Measurements from ENCODE around the gene SNX17. TPM values are rescaled to one million over a fixed set of nuclear protein-coding genes. Genes with fewer than 3 reads are reported as not detected.

SNX17 gene
- total and polyA plus RNA-seq, 2 donors (not counting 1 experiment from before 2014, with no cell fraction given), result 118 to 155 TPM

DNA sequence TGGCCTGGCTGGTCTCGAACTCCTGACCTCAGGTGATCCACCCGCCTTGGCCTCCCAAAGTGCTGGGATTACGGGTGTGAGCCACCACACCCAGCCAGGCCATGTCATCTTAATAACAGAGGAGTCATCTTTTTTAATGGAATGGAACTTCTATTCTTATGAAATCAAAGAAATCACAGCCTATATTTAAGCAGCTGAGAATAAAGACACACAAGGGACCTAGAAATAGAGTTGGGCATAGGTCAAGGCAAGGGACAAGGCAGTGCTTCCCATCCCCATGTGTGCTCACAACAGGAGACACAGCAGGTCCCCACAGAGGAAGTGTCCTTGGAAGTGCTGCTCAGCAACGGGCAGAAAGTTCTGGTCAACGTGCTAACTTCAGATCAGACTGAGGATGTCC lies 3.2 kb downstream of the SNX17 start:
- Histone ChIP-seq H3K27ac (ENCODE audit: insufficient read depth, low read length) (no peak overlapping the region), H3K4me3 (replicated peaks in 1 of 4; ENCODE audit: control extremely low read depth in 1 of 4, insufficient read depth in 1 of 4, low read depth in 3 of 4, low read length in 4 of 4) (no peak overlapping the region), H3K9ac (ENCODE audit: insufficient read depth, low read length) (no peak overlapping the region), H3K4me1 (ENCODE audit: control insufficient read depth, extremely low read depth, insufficient read depth, low read length) (peaks cover 12% of the 10 kb centered on the region), H3K9me3 (ENCODE audit: control insufficient read depth, insufficient read depth, low read depth, low read length) (no peaks in the 10 kb centered on the region), H2AFZ (ENCODE audit: low read length) (no peak overlapping the region), H3K27me3 (ENCODE audit: control insufficient read depth, insufficient read depth, low read length) (no peaks in the 10 kb centered on the region), H3K79me2 (ENCODE audit: control insufficient read depth, insufficient read depth, low read length) (peaks cover 52% of the 10 kb centered on the region), H3K36me3 (ENCODE audit: control insufficient read depth, insufficient read depth, low read length) (peaks cover 36% of the 10 kb centered on the region), H4K20me1 (ENCODE audit: control insufficient read depth, extremely low read depth, insufficient read depth, low read length) (no peaks in the 10 kb centered on the region), H3K4me2 (ENCODE audit: extremely low read depth, insufficient read depth, low read length) (no peak overlapping the region)
- TF ChIP-seq, protein P1, sequence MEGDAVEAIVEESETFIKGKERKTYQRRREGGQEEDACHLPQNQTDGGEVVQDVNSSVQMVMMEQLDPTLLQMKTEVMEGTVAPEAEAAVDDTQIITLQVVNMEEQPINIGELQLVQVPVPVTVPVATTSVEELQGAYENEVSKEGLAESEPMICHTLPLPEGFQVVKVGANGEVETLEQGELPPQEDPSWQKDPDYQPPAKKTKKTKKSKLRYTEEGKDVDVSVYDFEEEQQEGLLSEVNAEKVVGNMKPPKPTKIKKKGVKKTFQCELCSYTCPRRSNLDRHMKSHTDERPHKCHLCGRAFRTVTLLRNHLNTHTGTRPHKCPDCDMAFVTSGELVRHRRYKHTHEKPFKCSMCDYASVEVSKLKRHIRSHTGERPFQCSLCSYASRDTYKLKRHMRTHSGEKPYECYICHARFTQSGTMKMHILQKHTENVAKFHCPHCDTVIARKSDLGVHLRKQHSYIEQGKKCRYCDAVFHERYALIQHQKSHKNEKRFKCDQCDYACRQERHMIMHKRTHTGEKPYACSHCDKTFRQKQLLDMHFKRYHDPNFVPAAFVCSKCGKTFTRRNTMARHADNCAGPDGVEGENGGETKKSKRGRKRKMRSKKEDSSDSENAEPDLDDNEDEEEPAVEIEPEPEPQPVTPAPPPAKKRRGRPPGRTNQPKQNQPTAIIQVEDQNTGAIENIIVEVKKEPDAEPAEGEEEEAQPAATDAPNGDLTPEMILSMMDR (conservative IDR thresholded peaks at IDR 0.05 in 1 of 2, IDR thresholded peaks at IDR 0.05 in 1 of 2; ENCODE audit: low read depth in 1 of 2, low read length in 2 of 2), result no peak
- TF ChIP-seq EZH2 (IDR thresholded peaks at IDR 0.05; ENCODE audit: low read length, missing control alignments), result no peak
- no peak for DNase-seq (ENCODE audit: low read depth in 2 of 2)

DNA sequence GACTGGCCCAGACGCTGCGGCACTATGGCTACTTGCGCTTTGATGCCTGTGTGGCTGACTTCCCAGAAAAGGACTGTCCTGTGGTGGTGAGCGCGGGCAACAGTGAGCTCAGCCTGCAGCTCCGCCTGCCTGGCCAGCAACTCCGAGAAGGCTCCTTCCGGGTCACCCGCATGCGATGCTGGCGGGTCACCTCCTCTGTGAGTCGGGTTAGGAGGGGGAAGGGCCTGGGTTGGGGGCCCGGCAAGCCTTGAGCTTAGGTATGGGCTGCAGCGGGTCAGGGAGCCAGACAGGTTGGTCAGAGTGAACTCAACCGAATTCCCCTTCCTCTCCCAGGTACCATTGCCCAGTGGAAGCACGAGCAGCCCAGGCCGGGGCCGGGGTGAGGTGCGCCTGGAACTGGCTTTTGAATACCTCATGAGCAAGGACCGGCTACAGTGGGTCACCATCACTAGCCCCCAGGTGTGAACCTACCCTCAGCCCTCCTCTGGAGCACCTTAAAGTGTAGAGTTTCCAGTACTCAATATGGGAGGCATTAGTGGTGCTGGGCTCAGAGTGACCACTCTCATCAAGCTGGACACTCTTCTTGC lies 5.2 kb downstream of the SNX17 start:
- peaks cover 6% of the 10 kb centered on the region for H3K4me1 ChIP-seq (ENCODE audit: control insufficient read depth, extremely low read depth, insufficient read depth, low read length)
- H3K36me3 ChIP-seq (ENCODE audit: control insufficient read depth, insufficient read depth, low read length), result peaks cover 38% of the 10 kb centered on the region
- peaks cover 52% of the 10 kb centered on the region for H3K79me2 ChIP-seq (ENCODE audit: control insufficient read depth, insufficient read depth, low read length)

DNA sequence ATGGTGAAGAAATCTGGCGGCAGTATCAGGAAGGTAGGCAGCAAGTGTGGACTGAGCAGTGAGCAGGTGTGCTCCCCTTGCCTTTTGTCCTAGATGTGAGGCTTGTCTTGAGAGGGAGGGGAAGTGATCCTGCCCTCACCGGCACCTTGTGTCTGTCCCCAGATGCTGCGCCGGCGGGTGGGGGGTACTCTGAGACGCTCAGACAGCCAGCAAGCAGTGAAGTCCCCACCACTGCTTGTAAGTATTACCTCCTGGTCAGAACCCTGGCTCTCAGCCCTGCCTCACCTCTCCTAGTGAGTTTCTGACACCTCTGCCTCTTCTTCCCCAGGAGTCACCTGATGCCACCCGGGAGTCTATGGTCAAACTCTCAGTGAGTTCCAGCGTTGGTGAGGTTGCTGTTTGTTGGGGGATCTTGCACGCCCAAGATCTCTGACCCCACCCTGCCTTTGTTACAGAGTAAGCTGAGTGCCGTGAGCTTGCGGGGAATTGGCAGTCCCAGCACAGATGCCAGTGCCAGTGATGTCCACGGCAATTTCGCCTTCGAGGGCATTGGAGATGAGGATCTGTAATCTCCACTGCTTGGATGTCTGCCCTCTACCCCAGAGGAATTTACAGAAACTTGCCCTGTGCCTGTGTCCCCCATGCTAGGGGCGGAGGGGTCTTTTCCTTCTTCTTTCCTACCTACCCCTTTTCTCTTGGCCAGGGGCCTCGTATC lies 5.9 kb downstream of the SNX17 start:
- Histone ChIP-seq H3K4me2 (ENCODE audit: extremely low read depth, insufficient read depth, low read length) (no peak overlapping the region), H3K27ac (ENCODE audit: insufficient read depth, low read length) (no peak overlapping the region), H2AFZ (ENCODE audit: low read length) (no peak overlapping the region), H3K36me3 (ENCODE audit: control insufficient read depth, insufficient read depth, low read length) (peaks cover 38% of the 10 kb centered on the region), H4K20me1 (ENCODE audit: control insufficient read depth, extremely low read depth, insufficient read depth, low read length) (no peaks in the 10 kb centered on the region), H3K9ac (ENCODE audit: insufficient read depth, low read length) (no peak overlapping the region), H3K9me3 (ENCODE audit: control insufficient read depth, insufficient read depth, low read depth, low read length) (no peaks in the 10 kb centered on the region), H3K4me1 (ENCODE audit: control insufficient read depth, extremely low read depth, insufficient read depth, low read length) (peaks cover 8% of the 10 kb centered on the region), H3K27me3 (ENCODE audit: control insufficient read depth, insufficient read depth, low read length) (no peaks in the 10 kb centered on the region), H3K4me3 (replicated peaks in 1 of 4; ENCODE audit: control extremely low read depth in 1 of 4, insufficient read depth in 1 of 4, low read depth in 3 of 4, low read length in 4 of 4) (no peak overlapping the region), H3K79me2 (ENCODE audit: control insufficient read depth, insufficient read depth, low read length) (peaks cover 45% of the 10 kb centered on the region)
- TF ChIP-seq EZH2 (IDR thresholded peaks at IDR 0.05; ENCODE audit: low read length, missing control alignments), result no peak
- TF ChIP-seq, protein P1 (conservative IDR thresholded peaks at IDR 0.05 in 1 of 2, IDR thresholded peaks at IDR 0.05 in 1 of 2; ENCODE audit: low read depth in 1 of 2, low read length in 2 of 2), result no peak
- no peak for DNase-seq (ENCODE audit: low read depth in 2 of 2)

More for the DNA sequence above, 5.2 kb downstream of the SNX17 start:
- Histone ChIP-seq H3K9ac (ENCODE audit: insufficient read depth, low read length) (no peak overlapping the region), H3K27ac (ENCODE audit: insufficient read depth, low read length) (no peak overlapping the region), H3K4me2 (ENCODE audit: extremely low read depth, insufficient read depth, low read length) (no peak overlapping the region), H2AFZ (ENCODE audit: low read length) (no peak overlapping the region), H3K27me3 (ENCODE audit: control insufficient read depth, insufficient read depth, low read length) (no peaks in the 10 kb centered on the region), H3K9me3 (ENCODE audit: control insufficient read depth, insufficient read depth, low read depth, low read length) (no peaks in the 10 kb centered on the region), H4K20me1 (ENCODE audit: control insufficient read depth, extremely low read depth, insufficient read depth, low read length) (no peaks in the 10 kb centered on the region), H3K4me3 (replicated peaks in 1 of 4; ENCODE audit: control extremely low read depth in 1 of 4, insufficient read depth in 1 of 4, low read depth in 3 of 4, low read length in 4 of 4) (no peak overlapping the region)
- no peak for DNase-seq (ENCODE audit: low read depth in 2 of 2)
- TF ChIP-seq, protein P1 (conservative IDR thresholded peaks at IDR 0.05 in 1 of 2, IDR thresholded peaks at IDR 0.05 in 1 of 2; ENCODE audit: low read depth in 1 of 2, low read length in 2 of 2), result no peak
- TF ChIP-seq EZH2 (IDR thresholded peaks at IDR 0.05; ENCODE audit: low read length, missing control alignments), result no peak
